OCI-LY3 (cell line): ENCODE measurements around the gene FRMPD3.

Source experiments
- EZH2phosphoT487 ChIP-seq: fragments of 200-600 bp; shearing (Covaris generic); IDR thresholded peaks from 2 replicates; pipeline ENCODE4 v1.6.1; 2018; ENCODE audit warnings: antibody characterized with exemption, mixed run types, low read depth
- TF ChIP-seq, protein P1 (sequence below): fragments of 200-600, 300-600 bp; sonication (generic); IDR thresholded peaks from 2 replicates; pipeline ENCODE4 v1.5.1; 2014; ENCODE audit warnings: antibody characterized with exemption, low read length, low read depth

DNA sequence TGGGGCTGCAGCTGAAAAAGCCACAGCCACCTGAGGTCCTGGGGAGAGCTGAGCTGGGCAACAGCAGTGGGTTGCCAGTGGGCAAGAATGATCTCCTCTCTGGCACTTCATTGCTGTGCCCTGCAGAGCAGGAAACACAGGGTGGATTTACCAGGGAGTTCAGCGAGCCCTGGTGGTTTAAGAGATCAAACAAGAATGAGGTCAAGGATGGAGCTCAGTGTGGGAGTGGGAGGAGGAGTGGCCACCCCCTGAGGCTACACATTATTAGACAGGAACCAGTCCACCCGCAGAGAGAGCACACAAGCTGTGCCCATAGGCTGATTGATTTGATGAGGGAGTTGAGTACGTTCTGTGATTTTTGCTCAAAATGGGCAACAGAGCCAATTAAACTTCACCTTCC lies 47.3 kb downstream of the FRMPD3 start:
- TF ChIP-seq, protein P1, sequence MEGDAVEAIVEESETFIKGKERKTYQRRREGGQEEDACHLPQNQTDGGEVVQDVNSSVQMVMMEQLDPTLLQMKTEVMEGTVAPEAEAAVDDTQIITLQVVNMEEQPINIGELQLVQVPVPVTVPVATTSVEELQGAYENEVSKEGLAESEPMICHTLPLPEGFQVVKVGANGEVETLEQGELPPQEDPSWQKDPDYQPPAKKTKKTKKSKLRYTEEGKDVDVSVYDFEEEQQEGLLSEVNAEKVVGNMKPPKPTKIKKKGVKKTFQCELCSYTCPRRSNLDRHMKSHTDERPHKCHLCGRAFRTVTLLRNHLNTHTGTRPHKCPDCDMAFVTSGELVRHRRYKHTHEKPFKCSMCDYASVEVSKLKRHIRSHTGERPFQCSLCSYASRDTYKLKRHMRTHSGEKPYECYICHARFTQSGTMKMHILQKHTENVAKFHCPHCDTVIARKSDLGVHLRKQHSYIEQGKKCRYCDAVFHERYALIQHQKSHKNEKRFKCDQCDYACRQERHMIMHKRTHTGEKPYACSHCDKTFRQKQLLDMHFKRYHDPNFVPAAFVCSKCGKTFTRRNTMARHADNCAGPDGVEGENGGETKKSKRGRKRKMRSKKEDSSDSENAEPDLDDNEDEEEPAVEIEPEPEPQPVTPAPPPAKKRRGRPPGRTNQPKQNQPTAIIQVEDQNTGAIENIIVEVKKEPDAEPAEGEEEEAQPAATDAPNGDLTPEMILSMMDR: no peak
- TF ChIP-seq EZH2phosphoT487: no peak
